Ammon's horn (tissue), 1 donor: ENCODE measurements around the gene BAZ2B.
"Not testable (repeated sequence)": the region's sequence is repeated elsewhere in the genome, so short reads cannot be mapped to it uniquely, and the experiment has no call there.

ENCODE experiments used
- DNase-seq: peaks from one replicate; pipeline ENCODE4 v3.0.0-alpha.2; 2016; ENCODE audit warnings: low spot score

The BAZ2B gene

GRCh38 chr2:159535261-159535660 lies 81.1 kb downstream of the BAZ2B start:
- DNase-seq = not testable (repeated sequence)

GRCh38 chr2:159531475-159531874 lies 84.9 kb downstream of the BAZ2B start:
- no peak for DNase-seq

- no peak for DNase-seq
These were observed 89.9 kb downstream of the BAZ2B start for GRCh38 chr2:159526433-159526832.

- DNase-seq = no peak
These were observed 91.3 kb downstream of the BAZ2B start for GRCh38 chr2:159525012-159525411.

GRCh38 chr2:159521272-159521671 lies 95.1 kb downstream of the BAZ2B start:
- no peak for DNase-seq

GRCh38 chr2:159518321-159519005 lies 97.9 kb downstream of the BAZ2B start:
- no peak for DNase-seq

GRCh38 chr2:159516241-159516758 lies 100.0 kb downstream of the BAZ2B start:
- peak; percentile 48 for DNase-seq

GRCh38 chr2:159515441-159515840 lies 100.9 kb downstream of the BAZ2B start:
- no peak for DNase-seq

GRCh38 chr2:159513745-159514144 lies 102.6 kb downstream of the BAZ2B start:
- DNase-seq = no peak

- DNase-seq = no peak
These were observed 108.2 kb downstream of the BAZ2B start for GRCh38 chr2:159508140-159508539.

GRCh38 chr2:159506764-159507440 lies 109.4 kb downstream of the BAZ2B start:
- DNase-seq = no peak

GRCh38 chr2:159506202-159506601 lies 110.1 kb downstream of the BAZ2B start:
- no peak for DNase-seq

GRCh38 chr2:159505196-159505595 lies 111.2 kb downstream of the BAZ2B start:
- DNase-seq = no peak

GRCh38 chr2:159501743-159502142 lies 114.6 kb downstream of the BAZ2B start:
- no peak for DNase-seq

- no peak for DNase-seq
These were observed 118.5 kb downstream of the BAZ2B start for GRCh38 chr2:159497847-159498246.

- peak; percentile 57 for DNase-seq
These were observed 119.1 kb downstream of the BAZ2B start for GRCh38 chr2:159497256-159497655.

GRCh38 chr2:159489476-159489875 lies 126.9 kb downstream of the BAZ2B start:
- no peak for DNase-seq

- DNase-seq = no peak
These were observed 131.8 kb downstream of the BAZ2B start for GRCh38 chr2:159484532-159484931.

GRCh38 chr2:159476329-159476728 lies 140.0 kb downstream of the BAZ2B start:
- DNase-seq = no peak

GRCh38 chr2:159475793-159476192 lies 140.6 kb downstream of the BAZ2B start:
- DNase-seq = no peak

GRCh38 chr2:159471340-159471739 lies 145.0 kb downstream of the BAZ2B start:
- no peak for DNase-seq

- DNase-seq = no peak
These were observed 148.1 kb downstream of the BAZ2B start for GRCh38 chr2:159468257-159468656.

- no peak for DNase-seq
These were observed 153.4 kb downstream of the BAZ2B start for GRCh38 chr2:159462961-159463360.
